ENCODE measurements around the gene PTCH2. TPM values are rescaled to one million over a fixed set of nuclear protein-coding genes. Genes with fewer than 3 reads are reported as not detected.
"Not testable (repeated sequence)": the region's sequence is repeated elsewhere in the genome, so short reads cannot be mapped to it uniquely, and the experiment has no call there.

The PTCH2 gene
- total RNA-seq, 2 donors from 2014 or later, result 1.5 to 1.6 TPM

DNA sequence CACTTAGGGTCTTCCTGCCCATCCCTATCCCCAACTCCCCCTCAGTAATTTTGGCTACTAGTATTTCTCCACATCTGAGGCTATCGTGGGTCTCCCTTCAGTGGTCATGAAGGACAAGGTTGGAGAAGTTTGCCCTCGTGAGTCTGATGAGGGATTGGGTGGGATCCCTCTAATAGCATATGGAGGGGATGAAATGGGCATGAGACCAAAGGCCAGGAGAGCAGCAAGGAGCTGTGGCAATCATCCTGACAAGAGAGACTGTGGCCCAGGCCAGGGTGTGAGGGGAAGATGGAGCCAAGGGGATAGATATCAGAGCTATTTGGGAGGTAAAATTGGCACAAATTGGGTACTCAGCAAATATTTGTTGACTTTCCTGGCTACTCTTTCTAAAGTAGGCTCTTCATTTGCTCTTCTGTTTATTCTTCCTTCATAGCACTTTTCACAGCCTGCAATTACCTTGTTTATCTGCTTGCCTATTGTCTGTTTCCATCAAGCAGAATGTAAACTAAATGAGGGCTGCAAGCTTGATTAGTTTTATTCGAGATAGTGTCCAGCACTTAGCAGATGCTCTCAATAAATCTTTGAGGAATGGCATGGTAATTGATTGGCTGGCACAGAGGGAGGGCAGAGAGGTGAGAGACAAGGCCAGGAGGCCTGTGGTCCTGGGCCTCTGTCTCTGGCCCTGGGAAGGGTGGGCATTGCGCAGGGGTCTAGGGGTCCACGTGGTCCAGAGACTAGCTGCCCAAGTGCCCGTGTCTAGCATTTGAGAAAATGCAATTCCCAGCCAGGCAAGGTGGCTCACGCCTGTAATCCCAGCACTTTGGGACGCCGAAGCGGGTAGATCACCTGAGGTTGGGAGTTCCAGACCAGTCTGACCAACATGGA lies 44.3 kb downstream of the PTCH2 start:
- no peak for DNase-seq
- TF ChIP-seq, protein P1, sequence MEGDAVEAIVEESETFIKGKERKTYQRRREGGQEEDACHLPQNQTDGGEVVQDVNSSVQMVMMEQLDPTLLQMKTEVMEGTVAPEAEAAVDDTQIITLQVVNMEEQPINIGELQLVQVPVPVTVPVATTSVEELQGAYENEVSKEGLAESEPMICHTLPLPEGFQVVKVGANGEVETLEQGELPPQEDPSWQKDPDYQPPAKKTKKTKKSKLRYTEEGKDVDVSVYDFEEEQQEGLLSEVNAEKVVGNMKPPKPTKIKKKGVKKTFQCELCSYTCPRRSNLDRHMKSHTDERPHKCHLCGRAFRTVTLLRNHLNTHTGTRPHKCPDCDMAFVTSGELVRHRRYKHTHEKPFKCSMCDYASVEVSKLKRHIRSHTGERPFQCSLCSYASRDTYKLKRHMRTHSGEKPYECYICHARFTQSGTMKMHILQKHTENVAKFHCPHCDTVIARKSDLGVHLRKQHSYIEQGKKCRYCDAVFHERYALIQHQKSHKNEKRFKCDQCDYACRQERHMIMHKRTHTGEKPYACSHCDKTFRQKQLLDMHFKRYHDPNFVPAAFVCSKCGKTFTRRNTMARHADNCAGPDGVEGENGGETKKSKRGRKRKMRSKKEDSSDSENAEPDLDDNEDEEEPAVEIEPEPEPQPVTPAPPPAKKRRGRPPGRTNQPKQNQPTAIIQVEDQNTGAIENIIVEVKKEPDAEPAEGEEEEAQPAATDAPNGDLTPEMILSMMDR (conservative IDR thresholded peaks at IDR 0.05), result no peak
- Histone ChIP-seq H3K4me1 (ENCODE audit: control insufficient read depth, insufficient read depth, low read length) (peaks cover 5% of the 10 kb centered on the region), H3K27ac (ENCODE audit: low read depth, low read length) (no peak overlapping the region), H3K27me3 (ENCODE audit: control insufficient read depth, insufficient read depth, low read length, poor library complexity, severe bottlenecking) (no peaks in the 10 kb centered on the region), H3K9ac (ENCODE audit: extremely low read depth, low read length, poor library complexity, severe bottlenecking) (no peak overlapping the region), H3K4me3 (ENCODE audit: low read length) (no peak overlapping the region), H3K9me3 (ENCODE audit: control insufficient read depth, low read length) (no peaks in the 10 kb centered on the region), H3K36me3 (ENCODE audit: control insufficient read depth, insufficient read depth, low read length) (peaks cover 9% of the 10 kb centered on the region)
- 94 to 97% methylated on average over 6 to 10 of the region's 10 CpGs for WGBS, 2 experiments (ENCODE audit: insufficient coverage in 1 of 2, insufficient read length in 1 of 2)
- H3K27ac Mint-ChIP-seq, result peak overlapping the region; percentile 99
- H3K4me3 Mint-ChIP-seq, result no peak overlapping the region
- peaks cover 2% of the 10 kb centered on the region for H3K27me3 Mint-ChIP-seq (ENCODE audit: insufficient read depth)
- no peaks in the 10 kb centered on the region for H3K9me3 Mint-ChIP-seq
- H3K4me1 Mint-ChIP-seq, result peaks cover 21% of the 10 kb centered on the region
- peaks cover under 1% of the 10 kb centered on the region for H3K36me3 Mint-ChIP-seq (ENCODE audit: low read depth)

DNA sequence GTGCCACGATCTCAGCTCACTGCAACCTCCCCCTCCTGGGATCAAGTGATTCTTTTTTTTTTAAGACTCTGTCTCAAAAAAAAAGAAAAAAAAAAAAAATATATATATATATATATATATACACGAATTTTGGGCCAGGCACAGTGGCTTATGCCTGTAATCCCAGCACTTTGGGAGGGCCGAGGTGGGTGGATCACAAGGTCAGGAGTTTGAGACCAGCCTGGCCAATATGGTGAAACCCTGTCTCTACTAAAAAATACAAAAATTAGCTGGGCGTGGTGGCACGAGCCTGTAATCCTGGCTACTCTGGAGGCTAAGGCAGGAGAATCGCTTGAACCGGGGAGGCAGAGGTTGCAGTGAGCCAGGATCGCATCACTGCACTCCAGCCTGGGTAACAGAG lies 45.2 kb downstream of the PTCH2 start:
- 89 to 100% methylated on average over 5 to 7 of the region's 8 CpGs for WGBS, 2 experiments (ENCODE audit: insufficient coverage in 1 of 2, insufficient read length in 1 of 2)
- DNase-seq; H3K9me3 ChIP-seq (ENCODE audit: control insufficient read depth, low read length); H3K36me3 ChIP-seq (ENCODE audit: control insufficient read depth, insufficient read depth, low read length); H3K27ac Mint-ChIP-seq; H3K27me3 Mint-ChIP-seq (ENCODE audit: insufficient read depth); H3K4me1 ChIP-seq (ENCODE audit: control insufficient read depth, insufficient read depth, low read length); H3K9ac ChIP-seq (ENCODE audit: extremely low read depth, low read length, poor library complexity, severe bottlenecking); H3K36me3 Mint-ChIP-seq (ENCODE audit: low read depth); H3K27me3 ChIP-seq (ENCODE audit: control insufficient read depth, insufficient read depth, low read length, poor library complexity, severe bottlenecking); H3K4me3 ChIP-seq (ENCODE audit: low read length); H3K9me3 Mint-ChIP-seq; H3K4me3 Mint-ChIP-seq; H3K27ac ChIP-seq (ENCODE audit: low read depth, low read length): not testable (repeated sequence)
- H3K4me1 Mint-ChIP-seq, result peaks cover 28% of the 10 kb centered on the region

DNA sequence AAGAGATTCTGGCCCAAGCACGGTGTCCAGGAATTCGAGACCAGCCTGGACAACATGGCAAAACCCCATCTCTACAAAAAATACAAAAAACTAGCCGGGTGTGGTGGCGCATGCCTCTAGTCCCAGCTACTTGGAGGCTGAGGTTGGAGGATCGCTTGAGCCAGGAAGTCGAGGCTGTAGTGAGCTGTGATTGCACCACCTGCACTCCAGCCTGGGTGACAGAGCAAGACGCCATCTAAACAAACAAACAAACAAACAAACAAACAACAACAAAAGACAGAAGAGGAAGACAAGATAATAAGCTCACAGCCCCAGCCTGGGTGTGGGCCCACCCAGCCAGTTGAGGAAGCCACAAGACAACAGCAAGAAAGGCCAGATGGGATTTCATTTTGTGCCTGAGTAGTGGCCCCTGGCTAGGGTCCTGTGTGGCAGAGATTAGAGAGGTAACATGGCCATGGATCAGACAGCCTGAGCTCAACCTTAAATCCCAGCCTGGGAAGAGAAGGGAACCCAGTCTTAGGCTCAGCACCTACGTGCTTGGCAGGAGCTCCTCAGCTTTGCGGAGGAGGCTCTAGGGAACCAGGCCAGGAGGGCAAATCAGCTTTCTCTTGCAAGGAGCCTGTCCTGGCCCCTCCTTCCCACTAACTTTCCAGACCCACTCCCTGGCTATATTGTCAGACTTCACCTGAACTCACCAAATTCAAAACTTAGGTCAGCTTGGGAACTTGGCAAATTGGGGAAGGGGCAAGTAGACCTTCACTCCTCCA lies 50.1 kb downstream of the PTCH2 start:
- no peaks in the 10 kb centered on the region for H3K9me3 ChIP-seq (ENCODE audit: control insufficient read depth, low read length)
- no peaks in the 10 kb centered on the region for H3K36me3 Mint-ChIP-seq (ENCODE audit: low read depth)
- TF ChIP-seq, protein P1 (conservative IDR thresholded peaks at IDR 0.05), result no peak
- peaks cover 15% of the 10 kb centered on the region for H3K4me1 Mint-ChIP-seq
- peak; percentile 60 for DNase-seq
- no peaks in the 10 kb centered on the region for H3K9me3 Mint-ChIP-seq
- no peak overlapping the region for H3K27ac ChIP-seq (ENCODE audit: low read depth, low read length)
- peaks cover 5% of the 10 kb centered on the region for H3K4me1 ChIP-seq (ENCODE audit: control insufficient read depth, insufficient read depth, low read length)
- no peak overlapping the region for H3K4me3 Mint-ChIP-seq
- H3K27ac Mint-ChIP-seq, result peak overlapping the region; percentile 83
- H3K27me3 Mint-ChIP-seq (ENCODE audit: insufficient read depth), result no peaks in the 10 kb centered on the region
- no peak overlapping the region for H3K9ac ChIP-seq (ENCODE audit: extremely low read depth, low read length, poor library complexity, severe bottlenecking)
- WGBS, 2 experiments (ENCODE audit: insufficient coverage in 1 of 2, insufficient read length in 1 of 2), result 90 to 95% methylated on average over 2 to 9 of the region's 9 CpGs
- no peaks in the 10 kb centered on the region for H3K36me3 ChIP-seq (ENCODE audit: control insufficient read depth, insufficient read depth, low read length)
- H3K4me3 ChIP-seq (ENCODE audit: low read length), result no peak overlapping the region
- no peaks in the 10 kb centered on the region for H3K27me3 ChIP-seq (ENCODE audit: control insufficient read depth, insufficient read depth, low read length, poor library complexity, severe bottlenecking)

Data from endodermal cell (in vitro differentiated cells).